GM10847 (cell line): ENCODE measurements around the gene R3HCC1L.

Experiments used
- POLR2A ChIP-seq: IDR thresholded peaks from 2 replicates; pipeline ENCODE4 v1.6.1; 2011; ENCODE audit not compliant: insufficient read length; ENCODE audit errors: extremely low read depth

The R3HCC1L gene

DNA sequence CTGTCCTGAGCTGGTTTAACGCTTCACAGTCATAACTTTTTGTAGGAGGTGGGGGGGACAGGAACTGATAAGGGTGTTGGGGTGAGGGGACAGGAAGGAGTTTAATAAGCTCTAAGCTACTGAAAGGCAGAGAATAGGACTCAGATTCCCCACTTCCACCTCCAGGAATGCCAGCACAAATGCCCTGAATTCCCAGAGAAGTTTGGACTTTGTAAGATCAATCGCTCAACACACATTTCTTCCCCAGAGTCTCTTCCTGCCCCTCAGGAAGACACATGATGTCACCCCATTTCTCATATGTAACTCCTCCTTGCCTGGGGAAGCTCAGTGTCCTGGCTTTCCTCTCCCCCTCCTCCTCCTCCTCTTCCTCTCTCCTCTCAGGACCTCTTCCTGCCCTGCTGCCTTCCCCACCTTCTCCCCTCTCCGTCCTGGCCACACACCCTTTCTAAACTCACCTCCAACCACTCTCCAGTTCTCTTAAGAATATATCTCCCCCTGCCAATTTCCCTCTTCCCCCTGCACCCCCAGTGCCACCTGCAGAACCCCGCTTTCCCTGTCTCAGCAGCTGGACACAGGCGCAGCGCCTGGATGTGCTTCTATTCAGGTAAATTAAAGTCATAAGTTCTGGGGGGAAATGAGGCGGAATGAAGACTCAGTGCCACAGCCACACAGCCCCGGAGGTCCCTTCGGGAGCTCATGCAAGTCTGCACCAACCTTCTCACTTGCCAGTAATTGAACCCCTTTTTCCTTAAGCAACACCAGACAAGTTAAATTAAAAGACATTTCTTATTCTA is 138.8 kb downstream of the R3HCC1L start:
- TF ChIP-seq POLR2A: no peak

DNA sequence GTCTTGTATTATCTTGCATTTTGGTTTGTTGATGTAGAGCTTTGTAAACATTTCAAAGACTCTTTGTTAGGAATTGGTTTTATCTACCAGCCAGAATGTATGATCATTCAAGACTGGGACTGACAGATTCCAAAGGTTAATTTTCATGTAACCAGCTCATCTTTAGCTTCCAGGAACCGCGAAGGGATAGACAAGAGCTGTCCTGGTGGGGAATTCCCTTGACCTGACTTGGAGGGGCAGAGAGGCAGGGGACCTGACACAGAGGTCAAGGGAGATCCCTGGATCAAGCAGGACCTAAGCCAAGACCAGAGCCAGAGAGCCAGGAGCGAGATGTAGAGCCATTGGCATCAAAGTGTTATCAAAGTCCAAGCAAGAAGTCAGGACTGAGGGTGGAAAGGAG is 140.1 kb downstream of the R3HCC1L start:
- no peak for TF ChIP-seq POLR2A

DNA sequence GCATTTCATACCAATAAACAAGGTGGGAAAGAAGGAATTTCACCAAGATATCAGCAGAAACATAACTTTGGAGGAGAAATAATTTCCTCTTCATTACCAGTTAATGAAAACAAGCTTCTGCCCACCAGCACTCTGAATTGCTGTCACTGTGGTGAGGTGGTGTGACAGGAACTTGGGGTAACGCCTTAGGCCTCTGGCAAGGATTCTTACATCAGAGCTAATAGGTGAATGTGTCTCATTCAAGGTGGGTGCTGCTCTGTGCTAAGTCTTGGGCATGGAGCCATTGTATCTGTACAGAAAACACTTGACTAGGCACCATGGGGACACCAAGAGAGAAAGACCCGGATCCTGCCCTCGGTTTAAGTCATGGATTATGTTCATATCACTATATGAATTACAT is 141.9 kb downstream of the R3HCC1L start:
- TF ChIP-seq POLR2A: no peak

DNA sequence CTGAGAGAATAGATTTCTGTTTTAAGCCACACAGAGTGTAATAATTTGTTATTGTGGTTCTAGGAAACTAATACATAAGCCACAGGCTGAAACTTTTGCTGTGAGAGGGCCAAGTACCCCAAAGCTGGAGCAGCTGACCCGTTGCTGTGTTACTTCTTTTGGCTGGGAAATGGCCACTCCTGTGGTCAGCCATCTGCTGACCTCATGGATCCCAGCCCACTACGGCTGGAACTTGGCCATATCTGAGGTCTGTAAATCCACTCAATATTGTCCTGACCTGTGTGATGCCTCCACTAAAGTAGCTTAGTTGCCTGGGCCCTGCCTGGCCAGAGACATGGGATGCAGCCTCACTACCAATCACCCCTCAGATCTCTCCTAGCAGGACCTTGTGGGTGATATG is 151.0 kb downstream of the R3HCC1L start:
- TF ChIP-seq POLR2A: no peak

DNA sequence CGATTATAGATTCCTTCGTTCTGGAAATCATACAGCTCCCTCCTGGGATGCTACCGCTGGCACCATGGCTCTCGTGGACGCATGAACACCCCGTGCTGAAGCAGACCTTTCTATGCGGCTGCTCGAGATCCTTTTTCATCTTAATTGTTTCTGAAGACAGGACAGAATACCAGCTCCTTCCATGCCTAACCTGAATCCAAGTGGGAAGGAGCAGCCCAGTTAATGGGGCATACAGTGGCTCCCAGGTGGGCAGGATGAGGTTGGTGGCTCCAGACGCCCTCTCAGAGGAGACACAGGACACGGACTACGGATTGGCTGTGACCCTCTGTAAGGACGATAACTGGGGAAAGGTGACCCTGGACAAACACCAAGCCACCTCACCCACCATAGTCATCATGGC is 152.0 kb downstream of the R3HCC1L start:
- TF ChIP-seq POLR2A: no peak

DNA sequence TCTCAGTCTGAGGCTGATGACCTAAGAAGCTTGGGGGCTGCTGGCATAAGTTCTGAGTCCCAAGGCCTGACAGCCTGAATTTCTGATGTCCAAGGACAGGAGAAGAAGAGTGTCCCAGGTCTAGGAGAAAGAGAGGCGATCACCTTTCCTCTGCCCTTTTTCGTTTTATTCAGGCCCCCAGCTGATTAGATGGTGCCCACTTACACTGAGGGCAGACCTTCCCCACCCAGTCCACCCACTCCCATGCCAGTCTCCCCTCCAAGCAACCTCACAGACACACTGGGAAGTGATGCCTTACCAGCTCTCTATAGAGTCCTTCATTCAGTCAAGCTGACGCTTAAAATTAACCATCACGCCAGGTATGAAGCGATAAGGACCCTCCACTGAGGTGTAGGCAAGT is 152.9 kb downstream of the R3HCC1L start:
- no peak for TF ChIP-seq POLR2A

DNA sequence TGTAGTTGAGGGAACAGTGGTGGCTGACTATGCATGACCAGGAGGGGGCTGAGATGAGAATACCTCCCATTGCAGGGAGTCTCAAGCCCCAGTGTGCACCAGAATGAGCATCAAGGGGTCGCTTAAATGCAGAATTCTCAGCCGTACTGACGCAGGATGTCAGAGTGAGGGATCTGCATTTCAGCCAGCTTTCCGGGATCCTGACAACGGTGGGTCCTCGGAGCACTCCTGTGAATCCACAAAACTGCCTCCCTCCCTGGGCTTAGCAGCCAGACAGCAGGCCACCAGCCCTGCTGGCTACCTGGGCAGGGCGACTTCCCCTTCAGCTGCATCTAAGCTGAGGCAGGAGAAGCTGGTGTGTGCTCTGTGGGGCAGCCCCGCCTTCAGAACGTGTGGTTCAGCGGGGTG is 155.3 kb downstream of the R3HCC1L start:
- TF ChIP-seq POLR2A: no peak

DNA sequence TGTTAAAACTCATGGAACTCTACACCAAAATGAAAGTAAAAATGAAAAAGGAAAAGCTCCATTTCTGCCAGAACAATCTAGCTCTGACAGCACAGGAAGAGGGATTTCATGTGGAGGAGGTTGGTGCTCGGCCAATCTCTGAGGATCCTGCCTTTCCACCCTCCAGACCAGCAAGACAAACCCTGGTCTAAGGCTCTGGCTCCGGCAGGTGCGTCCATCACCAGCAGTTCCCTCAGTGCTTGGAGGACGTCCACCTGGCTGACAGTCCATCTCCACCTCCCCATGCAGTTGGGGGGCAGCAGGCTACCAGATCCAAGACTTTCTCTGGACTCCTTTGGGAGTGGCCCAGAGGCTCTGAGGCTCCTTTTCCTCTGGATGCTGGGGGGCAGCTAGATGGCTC is 158.5 kb downstream of the R3HCC1L start:
- no peak for TF ChIP-seq POLR2A

DNA sequence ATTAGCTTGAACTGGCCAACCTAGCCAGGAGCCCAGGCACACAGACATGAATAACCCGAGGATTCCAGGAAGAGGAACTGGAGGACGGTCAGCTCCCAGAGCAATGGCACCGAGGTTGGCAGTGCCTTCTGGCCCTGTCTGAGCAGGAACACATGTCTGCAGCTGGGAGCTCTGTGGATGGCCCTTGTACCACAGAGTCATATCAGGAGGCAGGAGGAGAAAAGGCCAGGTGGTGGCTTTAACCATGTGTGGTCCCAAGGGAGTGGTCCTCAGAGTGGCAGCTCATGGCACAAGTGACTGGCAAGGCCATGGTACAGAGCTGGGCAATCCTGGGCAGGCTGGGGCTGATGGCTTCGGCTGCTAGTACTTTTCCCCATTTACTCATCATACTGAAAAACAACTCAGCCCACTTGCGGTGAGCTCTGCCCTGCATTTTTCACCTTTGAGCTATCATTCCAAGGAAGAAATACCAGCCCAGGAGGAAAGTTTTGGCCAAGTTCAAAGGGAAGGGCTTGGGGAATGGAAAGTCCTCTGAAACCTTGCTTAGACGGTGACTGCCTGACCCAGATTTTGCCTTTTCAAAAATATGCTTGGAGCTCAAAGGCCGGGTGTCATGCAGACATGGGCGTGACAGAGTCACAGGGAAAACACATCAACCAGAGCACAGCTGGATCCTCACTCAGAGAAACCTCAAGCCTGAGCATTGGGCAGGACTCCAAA is 159.3 kb downstream of the R3HCC1L start:
- TF ChIP-seq POLR2A: no peak

DNA sequence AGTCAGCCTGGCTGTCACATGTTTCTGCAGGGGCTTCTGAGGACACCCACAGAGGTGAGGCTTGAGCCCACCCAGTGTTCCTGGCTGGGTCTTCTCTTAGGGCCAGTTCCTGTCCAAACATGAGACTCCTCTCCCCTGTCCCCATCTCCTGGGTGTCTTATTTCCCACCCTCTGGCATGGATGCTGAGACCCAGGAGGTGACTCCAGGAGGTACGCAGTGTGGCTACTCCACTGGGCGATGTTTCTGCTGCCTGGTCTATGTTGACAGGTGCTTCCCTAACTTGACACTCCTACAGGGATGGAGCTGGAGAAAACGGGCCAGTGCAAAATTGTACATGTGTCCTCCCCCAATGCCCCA is 159.8 kb downstream of the R3HCC1L start:
- TF ChIP-seq POLR2A: no peak
